ENCODE measurements around the gene CASP2.
"Not testable (repeated sequence)": the region's sequence is repeated elsewhere in the genome, so short reads cannot be mapped to it uniquely, and the experiment has no call there.

Gene CASP2

GRCh38 chr7:143289888-143290287 is 1.7 kb downstream of the CASP2 start:
- not testable (repeated sequence) for FAIRE-seq; DNase-seq (ENCODE audit: insufficient read length, low spot score)

GRCh38 chr7:143290293-143290692 is 2.1 kb downstream of the CASP2 start:
- DNase-seq (ENCODE audit: insufficient read length, low spot score) (no peak), FAIRE-seq (no peak)

GRCh38 chr7:143292876-143293275 is 4.7 kb downstream of the CASP2 start:
- FAIRE-seq (no peak), DNase-seq (ENCODE audit: insufficient read length, low spot score) (no peak)

- FAIRE-seq: no peak
Observed at GRCh38 chr7:143295870-143296269, 7.7 kb downstream of the CASP2 start.

GRCh38 chr7:143296686-143297085 is 8.5 kb downstream of the CASP2 start:
- FAIRE-seq (no peak), DNase-seq (ENCODE audit: insufficient read length, low spot score) (no peak)

More at GRCh38 chr7:143295870-143296269, 7.7 kb downstream of the CASP2 start:
- no peak for DNase-seq (ENCODE audit: insufficient read length, low spot score)

GRCh38 chr7:143299346-143299745 is 11.2 kb downstream of the CASP2 start:
- FAIRE-seq (no peak), DNase-seq (ENCODE audit: insufficient read length, low spot score) (no peak)

GRCh38 chr7:143299840-143300239 is 11.7 kb downstream of the CASP2 start:
- FAIRE-seq: no peak
- no peak for DNase-seq (ENCODE audit: insufficient read length, low spot score)

- DNase-seq (ENCODE audit: insufficient read length, low spot score): no peak
Observed at GRCh38 chr7:143300959-143301935, 13.1 kb downstream of the CASP2 start.

GRCh38 chr7:143303733-143304132 is 15.6 kb downstream of the CASP2 start:
- no peak for FAIRE-seq
- DNase-seq (ENCODE audit: insufficient read length, low spot score): no peak

More at GRCh38 chr7:143300959-143301935, 13.1 kb downstream of the CASP2 start:
- FAIRE-seq: no peak

GRCh38 chr7:143304938-143305337 is 16.8 kb downstream of the CASP2 start:
- DNase-seq (ENCODE audit: insufficient read length, low spot score) (no peak), FAIRE-seq (no peak)

- FAIRE-seq: no peak
- DNase-seq (ENCODE audit: insufficient read length, low spot score): no peak
Observed at GRCh38 chr7:143305423-143306070, 17.4 kb downstream of the CASP2 start.

- no peak for DNase-seq (ENCODE audit: insufficient read length, low spot score)
- FAIRE-seq: no peak
Observed at GRCh38 chr7:143308632-143309031, 20.5 kb downstream of the CASP2 start.

- FAIRE-seq (no peak), DNase-seq (ENCODE audit: insufficient read length, low spot score) (no peak)
Observed at GRCh38 chr7:143314127-143314526, 26.0 kb downstream of the CASP2 start.

GRCh38 chr7:143315776-143316175 is 27.6 kb downstream of the CASP2 start, which contains the start of gene CLCN1:
Gene CLCN1, plus strand, starts transcription at chr7:143316111. Its CDS starts 102 bp downstream, at chr7:143316213.
- FAIRE-seq (no peak), DNase-seq (ENCODE audit: insufficient read length, low spot score) (no peak)

GRCh38 chr7:143316492-143316891 is 28.3 kb downstream of the CASP2 start:
- FAIRE-seq: no peak

GRCh38 chr7:143318661-143319060 is 30.5 kb downstream of the CASP2 start:
- DNase-seq (ENCODE audit: insufficient read length, low spot score): no peak
- FAIRE-seq: no peak

More at GRCh38 chr7:143316492-143316891, 28.3 kb downstream of the CASP2 start:
- DNase-seq (ENCODE audit: insufficient read length, low spot score): no peak

- no peak for DNase-seq (ENCODE audit: insufficient read length, low spot score)
- no peak for FAIRE-seq
Observed at GRCh38 chr7:143320620-143321019, 32.5 kb downstream of the CASP2 start.

GRCh38 chr7:143321242-143321641 is 33.1 kb downstream of the CASP2 start:
- no peak for FAIRE-seq
- no peak for DNase-seq (ENCODE audit: insufficient read length, low spot score)

GRCh38 chr7:143321734-143322133 is 33.6 kb downstream of the CASP2 start:
- FAIRE-seq: no peak
- no peak for DNase-seq (ENCODE audit: insufficient read length, low spot score)

GRCh38 chr7:143322760-143323633 is 34.8 kb downstream of the CASP2 start:
- no peak for FAIRE-seq
- no peak for DNase-seq (ENCODE audit: insufficient read length, low spot score)

- DNase-seq (ENCODE audit: insufficient read length, low spot score) (no peak), FAIRE-seq (no peak)
Observed at GRCh38 chr7:143323653-143324052, 35.5 kb downstream of the CASP2 start.

Data from GM19239 (cell line).